Hepatocyte (in vitro differentiated cells): ENCODE data around the gene STXBP6.

Experiments used
- CTCF ChIP-seq: fragments of 200-600 bp; sonication (generic); IDR thresholded peaks from 2 replicates; pipeline ENCODE4 v1.5.1; 2016; ENCODE audit warnings: antibody characterized with exemption, mild to moderate bottlenecking; ENCODE audit not compliant: poor library complexity
- EZH2 ChIP-seq: fragments of 200-600 bp; sonication (generic); IDR thresholded peaks from 2 replicates; pipeline ENCODE4 v1.6.1; 2016; ENCODE audit warnings: antibody characterized with exemption, mild to moderate bottlenecking, borderline replicate concordance
- EZH2phosphoT487 ChIP-seq: fragments of 200-600 bp; sonication (generic); IDR thresholded peaks from one replicate; pipeline ENCODE4 v1.6.1; 2018; ENCODE audit warnings: antibody characterized with exemption, mild to moderate bottlenecking, low read depth, moderate library complexity; ENCODE audit not compliant: unreplicated experiment, severe bottlenecking

- TF ChIP-seq EZH2 (no peak), CTCF (no peak), EZH2phosphoT487 (peak; percentile 94)
Measured at GRCh38 chr14:24982472-24983155, 67.3 kb downstream of the STXBP6 start.
